Inflammatory macrophage treated with lipopolysaccharide for 4 hours (primary cell): ENCODE measurements around the gene URAD.
A peak's percentile ranks its signal among the peaks of the same experiment; 100 is the strongest.
"Not testable (repeated sequence)": the region's sequence is repeated elsewhere in the genome, so short reads cannot be mapped to it uniquely, and the experiment has no call there.

ENCODE experiments used
- DNase-seq: peaks from one replicate; pipeline ENCODE4 v3.0.0-alpha.2; 2020

URAD gene

GRCh38 chr13:27969866-27970229 lies 18.6 kb downstream of the URAD start:
- no peak for DNase-seq

- DNase-seq: no peak
Measured at GRCh38 chr13:27969082-27969865, 19.2 kb downstream of the URAD start, which contains the start of gene CDX2. Gene CDX2 (minus strand): TSS chr13:27969315. CDS start chr13:27969006, 309 bp downstream.

- no peak for DNase-seq
Measured at GRCh38 chr13:27968316-27969081, 20.0 kb downstream of the URAD start.

GRCh38 chr13:27967736-27968315 lies 20.7 kb downstream of the URAD start:
- no peak for DNase-seq

- no peak for DNase-seq
Measured at GRCh38 chr13:27967203-27967735, 21.2 kb downstream of the URAD start.

- DNase-seq: no peak
Measured at GRCh38 chr13:27966641-27967202, 21.8 kb downstream of the URAD start.

GRCh38 chr13:27965740-27966640 lies 22.5 kb downstream of the URAD start:
- no peak for DNase-seq

GRCh38 chr13:27965343-27965739 lies 23.2 kb downstream of the URAD start:
- no peak for DNase-seq

GRCh38 chr13:27964741-27965323 lies 23.7 kb downstream of the URAD start:
- DNase-seq: no peak

- DNase-seq: not testable (repeated sequence)
Measured at GRCh38 chr13:27964206-27964605, 24.3 kb downstream of the URAD start.

GRCh38 chr13:27963491-27963890 lies 25.0 kb downstream of the URAD start:
- DNase-seq: no peak

GRCh38 chr13:27962982-27963381 lies 25.5 kb downstream of the URAD start:
- no peak for DNase-seq

- DNase-seq: no peak
Measured at GRCh38 chr13:27962128-27962841, 26.2 kb downstream of the URAD start.

GRCh38 chr13:27961227-27962085 lies 27.0 kb downstream of the URAD start:
- no peak for DNase-seq

- DNase-seq: peak; percentile 50
Measured at GRCh38 chr13:27960362-27961226, 27.9 kb downstream of the URAD start.

- DNase-seq: no peak
Measured at GRCh38 chr13:27959976-27960361, 28.5 kb downstream of the URAD start.

- DNase-seq: no peak
Measured at GRCh38 chr13:27956576-27957300, 31.8 kb downstream of the URAD start.

- DNase-seq: no peak
Measured at GRCh38 chr13:27955014-27955591, 33.4 kb downstream of the URAD start.
